Stromal cell of bone marrow (primary cell): ENCODE measurements around the gene FABP6.

Experiments used
- DNase-seq: peaks from one replicate; pipeline ENCODE4 v3.0.0-alpha.2; 2012; ENCODE audit warnings: low read depth

Gene FABP6

DNA sequence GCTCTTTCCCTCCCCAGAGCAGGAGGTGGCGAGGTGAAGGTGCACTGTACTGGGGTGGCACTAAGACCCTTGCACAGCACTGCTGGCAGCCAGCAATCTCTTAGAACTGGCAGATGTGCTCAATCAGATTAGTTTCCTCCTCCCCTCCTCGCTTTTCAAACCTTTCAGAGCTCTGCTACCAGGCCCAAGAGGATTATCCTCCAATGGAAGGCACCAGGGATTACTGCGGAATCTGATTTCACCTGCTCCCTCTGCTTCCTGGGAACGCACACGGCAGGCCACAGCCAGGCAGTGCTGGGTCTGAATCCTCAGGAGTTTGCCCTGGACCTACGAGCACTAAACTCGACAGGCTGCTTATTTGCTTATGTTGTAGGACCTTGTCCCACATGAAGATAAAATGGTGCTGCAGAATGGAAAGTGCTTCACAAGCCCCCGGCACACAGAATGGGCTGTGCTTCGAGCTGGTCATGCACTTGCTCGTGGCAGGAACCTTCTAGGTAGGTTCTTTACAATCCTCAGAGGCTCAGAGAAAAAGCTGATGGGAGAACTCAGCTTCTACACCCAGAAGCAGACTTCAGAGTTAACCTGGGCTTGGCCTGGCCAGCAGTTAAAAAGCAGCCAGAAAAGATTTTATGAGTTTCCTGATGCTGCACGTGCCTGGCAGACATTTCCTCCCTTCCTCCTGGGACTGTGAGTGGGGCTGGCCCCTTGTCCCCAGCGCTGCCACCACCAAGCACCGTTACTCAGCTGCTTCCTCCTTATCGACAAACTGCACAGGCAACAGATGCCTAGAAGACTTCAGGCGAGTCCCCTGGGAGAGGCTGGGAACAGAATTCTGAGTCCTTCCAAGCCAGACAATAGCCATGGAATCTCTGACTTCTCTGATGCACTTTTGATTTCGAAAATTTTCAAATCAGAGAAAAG, 33.1 kb downstream of the FABP6 start:
- no peak for DNase-seq

DNA sequence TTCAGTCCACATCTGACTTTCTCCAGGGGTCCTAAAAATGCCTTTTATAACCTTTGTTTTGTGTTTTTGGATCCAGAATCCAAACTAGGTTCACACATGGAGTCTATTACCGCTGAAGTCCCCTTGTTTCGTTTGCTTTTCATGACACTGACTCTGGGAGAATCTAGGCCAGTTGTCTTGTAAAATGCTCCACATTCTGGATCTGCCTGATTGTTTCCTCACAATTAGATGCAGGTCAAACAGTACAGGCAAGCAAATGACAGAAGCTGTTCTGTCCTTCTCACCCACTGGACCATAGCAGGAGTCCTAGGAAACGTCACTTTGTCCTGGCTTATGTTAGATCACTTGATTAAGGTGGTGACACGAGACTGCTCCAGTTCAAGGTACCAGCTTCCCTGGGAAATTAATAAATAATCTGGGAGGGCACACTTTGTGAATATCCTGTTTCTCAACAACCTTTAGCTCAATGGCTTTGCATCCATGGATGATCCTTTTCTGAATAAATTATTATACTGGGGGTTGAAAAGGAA, 34.1 kb downstream of the FABP6 start:
- DNase-seq: no peak

DNA sequence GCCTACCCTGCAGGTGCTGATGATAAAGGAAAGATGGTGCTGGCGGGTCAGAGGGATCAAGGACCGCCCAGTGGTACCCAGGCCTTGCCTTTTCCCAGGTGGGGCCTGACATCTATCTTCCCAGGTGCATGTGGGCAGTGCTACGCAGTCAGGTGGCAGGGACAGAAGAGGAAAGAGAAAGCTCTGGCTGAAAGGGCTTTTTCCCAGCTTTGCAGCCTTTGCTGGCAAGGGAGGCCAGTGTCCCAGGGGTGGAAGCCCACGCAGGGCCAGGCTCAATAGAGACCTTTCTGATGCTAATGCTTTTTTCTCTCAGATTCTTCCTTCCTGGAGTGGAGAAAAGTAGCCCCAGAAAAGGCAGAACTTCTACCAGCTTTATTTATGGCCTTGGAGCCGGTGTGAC, 36.7 kb downstream of the FABP6 start:
- DNase-seq: no peak

GRCh38 chr5:160266752-160267345, 37.5 kb downstream of the FABP6 start:
- no peak for DNase-seq

GRCh38 chr5:160268121-160268520, 38.8 kb downstream of the FABP6 start:
- no peak for DNase-seq

DNA sequence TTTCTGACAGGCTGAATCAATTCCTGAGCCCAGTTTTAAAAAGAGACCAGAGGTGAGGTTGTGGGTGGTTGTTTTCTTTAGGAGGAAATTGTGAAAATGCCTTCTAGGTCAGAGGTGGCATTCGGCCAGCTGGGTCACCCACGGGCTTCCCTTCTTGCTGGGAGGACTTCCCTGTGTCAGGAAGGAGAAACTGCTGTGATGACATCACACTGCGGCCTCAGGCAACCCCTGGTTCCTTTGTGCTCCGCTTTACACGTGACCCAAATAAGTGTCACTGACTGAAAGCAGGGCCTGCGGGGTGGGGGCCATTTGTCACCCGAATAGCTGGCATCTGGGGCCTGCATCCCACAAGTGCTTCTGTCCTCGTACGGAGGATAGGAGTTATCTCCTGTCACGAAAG, 39.7 kb downstream of the FABP6 start:
- DNase-seq: peak; percentile 17

GRCh38 chr5:160270704-160271103, 41.4 kb downstream of the FABP6 start:
- DNase-seq: no peak

DNA sequence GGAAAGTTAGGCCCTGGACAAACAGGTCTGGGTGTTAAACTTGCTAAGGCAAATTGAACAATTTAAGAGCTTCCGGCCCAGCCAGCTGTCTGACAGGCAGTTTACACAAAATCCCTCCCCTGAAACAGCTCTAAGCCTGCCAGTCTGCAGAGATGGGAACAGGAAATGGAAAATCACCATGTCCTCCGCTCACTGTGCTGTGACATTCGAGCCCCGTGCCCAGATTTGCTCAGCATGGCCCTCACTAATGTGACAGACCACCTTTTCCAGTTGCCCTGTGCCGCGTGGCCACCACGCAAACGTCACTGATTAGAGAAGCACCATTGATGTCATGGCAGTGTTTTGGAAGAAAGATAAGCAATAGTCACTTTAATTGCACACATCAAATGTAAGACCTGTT, 42.1 kb downstream of the FABP6 start:
- DNase-seq: no peak

DNA sequence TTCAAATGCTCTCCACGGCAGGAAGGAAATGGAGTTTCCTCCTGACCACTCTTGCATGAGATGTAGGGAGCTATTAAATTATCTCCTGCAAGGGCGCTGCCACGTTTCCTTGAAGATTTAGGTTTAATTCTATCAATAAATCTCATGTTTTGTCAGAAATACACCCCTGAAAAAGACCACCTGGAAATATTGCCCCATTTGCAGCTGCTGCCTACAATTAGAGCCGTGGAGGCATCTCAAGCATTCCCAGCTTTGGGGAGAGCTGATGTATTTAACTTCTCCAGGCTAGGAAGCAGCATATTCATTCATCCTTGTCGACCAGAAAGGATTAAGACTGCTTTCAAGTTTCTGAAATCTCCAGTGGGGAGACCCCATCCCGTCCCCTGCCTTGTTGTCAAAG, 42.5 kb downstream of the FABP6 start:
- DNase-seq: no peak

GRCh38 chr5:160272264-160272663, 43.0 kb downstream of the FABP6 start:
- DNase-seq: no peak

DNA sequence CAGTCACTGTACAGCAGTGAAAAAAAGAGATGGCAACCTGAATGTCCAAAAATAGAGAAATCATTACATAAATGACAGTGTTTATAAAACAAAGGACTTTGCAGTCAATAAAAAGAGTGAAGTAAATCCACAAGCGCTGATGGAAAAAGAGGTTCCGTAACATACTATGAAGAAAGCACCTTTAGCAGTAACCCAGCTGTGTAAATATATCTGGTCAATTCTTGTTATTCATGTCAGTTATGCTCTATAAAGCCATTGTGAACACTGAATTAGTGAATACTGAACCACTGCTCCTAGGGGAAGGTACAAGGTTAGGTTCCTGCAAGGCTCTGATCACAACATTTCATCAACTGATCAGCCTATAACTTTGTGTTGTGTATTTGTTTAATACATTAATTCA, 43.6 kb downstream of the FABP6 start:
- no peak for DNase-seq

DNA sequence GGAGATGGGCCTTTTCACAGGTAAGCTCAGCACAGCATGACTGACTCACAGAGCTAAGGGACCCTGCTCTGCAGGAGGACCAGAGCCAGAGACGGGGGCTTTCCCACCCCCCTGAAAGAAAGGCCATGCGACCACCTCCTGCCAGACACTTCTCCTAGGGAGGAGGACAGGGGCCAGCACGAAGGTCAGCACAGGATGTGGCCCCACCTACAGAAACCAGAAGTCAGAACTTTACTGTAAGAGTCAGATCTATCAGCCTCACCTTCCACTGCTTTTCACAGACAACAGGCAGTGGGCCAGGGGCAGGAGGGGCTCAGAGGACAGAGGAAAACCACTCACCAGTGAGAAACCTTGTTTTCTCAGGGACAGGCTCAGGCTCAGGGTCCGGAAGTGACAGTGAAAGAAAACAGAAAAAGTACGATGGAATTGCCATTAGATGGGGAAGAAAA, 45.2 kb downstream of the FABP6 start:
- no peak for DNase-seq

DNA sequence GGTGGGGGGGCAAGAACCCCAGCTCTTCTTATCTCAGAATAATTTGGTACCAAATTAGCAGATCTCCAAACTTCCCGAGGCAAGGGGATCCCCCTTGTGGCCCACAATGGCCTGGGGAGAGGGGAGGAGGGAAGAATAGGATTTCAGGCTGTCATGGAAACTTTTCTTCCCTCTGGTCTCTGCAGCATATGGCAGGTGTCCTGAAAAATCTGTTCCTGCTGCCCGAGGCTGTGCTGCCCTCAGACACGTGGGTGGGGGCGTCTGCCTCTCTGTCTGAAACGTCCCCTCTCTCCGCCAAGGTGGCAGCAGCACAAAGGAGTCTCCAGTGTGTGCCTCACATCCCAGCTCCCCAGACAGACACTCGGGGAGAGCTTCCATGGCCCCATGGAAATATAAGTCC, 49.0 kb downstream of the FABP6 start:
- no peak for DNase-seq

DNA sequence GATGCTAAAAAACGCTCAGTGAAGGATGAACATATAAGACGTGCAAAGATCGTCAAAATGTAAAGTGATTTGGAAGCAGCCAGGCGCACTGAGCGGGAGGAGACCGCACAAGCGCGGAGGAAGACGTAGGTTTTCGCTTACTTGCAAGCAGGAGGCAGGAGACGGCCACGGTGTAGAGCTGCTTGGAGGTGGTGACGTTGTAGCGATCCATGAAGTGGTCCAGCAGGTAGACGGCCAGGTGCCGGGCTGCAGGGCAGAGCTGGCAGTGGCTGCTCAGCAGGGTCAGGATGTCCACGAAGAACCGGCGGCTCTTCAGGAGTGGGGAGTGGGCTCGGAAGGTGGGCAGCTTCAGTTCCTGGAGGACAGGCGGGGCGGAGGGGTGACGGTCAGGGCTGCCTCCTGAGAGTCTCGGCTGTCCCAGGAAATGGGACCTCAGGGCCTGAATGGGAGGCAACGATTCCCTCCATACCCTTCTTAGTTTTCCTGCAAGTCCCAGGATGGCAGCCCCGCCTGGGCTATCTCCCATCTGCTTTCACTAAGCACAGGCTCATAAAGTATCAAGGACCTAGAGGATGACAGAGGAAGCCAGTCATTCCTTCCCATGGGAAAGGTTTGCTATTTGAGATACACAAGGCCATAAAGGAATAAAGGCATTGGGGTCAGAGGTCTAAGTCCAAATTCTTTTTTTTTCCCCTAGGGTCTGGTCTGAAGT, 51.2 kb downstream of the FABP6 start:
- DNase-seq: no peak

DNA sequence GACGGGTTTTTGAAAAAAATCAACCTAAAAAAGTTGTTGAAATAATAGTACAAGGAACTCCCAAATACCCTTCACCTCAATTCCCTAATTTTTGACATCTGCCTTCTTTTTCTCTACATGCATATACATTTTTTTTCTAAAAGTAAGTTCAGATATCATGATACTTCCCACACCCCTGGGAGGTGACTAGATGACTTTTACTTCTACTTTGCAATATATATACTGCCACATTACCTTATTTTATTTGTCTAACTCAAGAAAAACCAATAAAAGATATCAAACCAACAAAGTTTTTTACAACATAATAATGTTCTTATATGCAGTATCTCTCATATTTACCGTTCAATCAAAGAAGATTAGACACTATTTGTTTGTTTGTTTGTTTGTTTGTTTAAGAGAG, 52.0 kb downstream of the FABP6 start:
- no peak for DNase-seq

- DNase-seq: no peak
These were observed 55.1 kb downstream of the FABP6 start for GRCh38 chr5:160284291-160284873.

- DNase-seq: no peak
These were observed 56.0 kb downstream of the FABP6 start for GRCh38 chr5:160285316-160285715.

DNA sequence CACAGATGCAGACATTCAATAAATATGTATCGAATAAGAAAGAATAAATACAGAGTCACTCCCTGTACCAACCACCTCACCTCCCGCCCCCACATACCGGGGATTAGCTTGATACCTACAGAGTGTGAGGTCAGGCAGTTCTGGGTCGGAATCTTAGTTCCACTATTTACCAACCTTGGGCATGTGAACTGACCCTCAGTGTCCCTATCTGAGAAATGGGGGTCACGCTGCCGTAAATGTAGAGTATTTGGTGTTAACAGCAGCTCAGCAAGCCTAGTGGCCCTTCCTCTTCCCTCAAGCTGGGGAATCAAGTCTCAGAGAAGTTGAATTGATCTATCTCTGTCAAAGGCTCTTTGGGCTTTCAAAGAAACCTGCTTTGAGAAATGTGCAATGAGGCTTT, 57.6 kb downstream of the FABP6 start:
- DNase-seq: no peak

DNA sequence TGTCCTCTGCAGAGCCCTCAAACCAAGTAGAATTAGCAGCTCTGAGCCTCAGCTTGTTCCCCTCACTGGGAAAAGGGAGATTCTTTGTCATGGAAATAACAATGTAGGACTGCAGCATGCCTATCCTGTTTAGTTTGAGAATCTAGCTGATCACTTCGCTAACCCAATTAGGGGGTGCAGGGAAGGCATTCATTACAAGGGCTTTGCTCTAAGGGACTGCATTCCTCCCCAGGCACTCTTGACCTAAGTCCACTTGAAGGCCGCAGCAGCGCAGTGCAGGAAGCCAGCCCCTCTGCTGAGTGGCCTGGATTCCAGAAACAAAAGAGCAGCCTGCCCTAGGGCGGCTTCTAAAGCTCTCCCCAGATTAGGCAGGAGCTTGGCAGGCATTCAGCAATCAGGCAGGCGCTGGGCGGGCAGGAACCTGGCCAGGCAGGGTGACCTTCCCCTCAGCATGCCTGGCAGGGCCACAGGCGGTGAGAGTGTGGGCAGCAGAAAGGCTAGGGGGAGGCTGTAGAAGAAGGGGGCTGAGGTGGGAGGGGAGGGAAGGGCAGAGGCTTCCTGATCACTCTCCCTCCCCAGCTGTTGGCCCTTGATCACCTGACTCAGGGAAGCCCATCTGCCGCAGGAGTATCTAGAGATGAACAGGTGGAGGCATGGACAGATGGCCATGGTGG, 58.2 kb downstream of the FABP6 start:
- no peak for DNase-seq
